Ishikawa (cell line): Measurements from ENCODE around the gene ZNF787.

Experiments used
- CEBPB ChIP-seq: IDR thresholded peaks from 2 replicates; pipeline ENCODE4 v1.6.1; 2012
- CREB1 ChIP-seq: IDR thresholded peaks from 2 replicates; pipeline ENCODE4 v1.6.1; 2012; ENCODE audit warnings: low read depth
- EP300 ChIP-seq: IDR thresholded peaks from 2 replicates; pipeline ENCODE4 v1.6.1; 2012; ENCODE audit warnings: borderline replicate concordance
- RAD21 ChIP-seq: IDR thresholded peaks from 2 replicates; pipeline ENCODE4 v1.6.1; 2012; ENCODE audit warnings: low read depth
- TAF1 ChIP-seq: IDR thresholded peaks from 2 replicates; pipeline ENCODE4 v1.6.1; 2012; ENCODE audit warnings: low read depth, mild to moderate bottlenecking
- TCF12 ChIP-seq: IDR thresholded peaks from 2 replicates; pipeline ENCODE4 v1.6.1; 2012; ENCODE audit warnings: low read depth
- TEAD4 ChIP-seq: IDR thresholded peaks from 2 replicates; pipeline ENCODE4 v1.6.1; 2012
- USF1 ChIP-seq: IDR thresholded peaks from 2 replicates; pipeline ENCODE4 v1.6.1; 2012

- TF ChIP-seq EP300 = no peak
- no peak for TF ChIP-seq CEBPB
- no peak for TF ChIP-seq RAD21
- TF ChIP-seq TCF12 = no peak
- no peak for TF ChIP-seq CREB1
- TF ChIP-seq USF1 = no peak
- TF ChIP-seq TAF1 = no peak
- TF ChIP-seq TEAD4 = no peak
Observed at GRCh38 chr19:56118666-56119581, 2.2 kb downstream of the ZNF787 start.
